Vagina (tissue), 2 donors: Measurements from ENCODE around the gene BRDT.

Source experiments
- POLR2A ChIP-seq, 2 donors: fragments of 450-650 bp; IDR thresholded peaks; one replicate each; pipeline ENCODE4 v1.6.1; 2017; ENCODE audit warnings: antibody characterized with exemption in 2 of 2, mild to moderate bottlenecking in 2 of 2, moderate library complexity in 2 of 2
- POLR2AphosphoS5 ChIP-seq, 2 donors: sonication (generic); formaldehyde crosslinking; IDR thresholded peaks; one replicate each; pipeline ENCODE4 v1.9.0; 2017; ENCODE audit warnings: antibody characterized with exemption in 2 of 2, mild to moderate bottlenecking in 2 of 2, low read depth in 1 of 2; ENCODE audit not compliant: insufficient read depth in 1 of 2
- TF ChIP-seq, protein P1 (sequence below), 3 experiments: fragments of 450-650 bp in 2 of 3; fragments of 200-600 bp in 1 of 3; sonication (generic) in 1 of 3; IDR thresholded peaks; one replicate each; pipeline ENCODE4 v1.5.1; 2017 to 2019; ENCODE audit warnings: antibody characterized with exemption in 3 of 3, mild to moderate bottlenecking in 2 of 3, moderate library complexity in 2 of 3

DNA sequence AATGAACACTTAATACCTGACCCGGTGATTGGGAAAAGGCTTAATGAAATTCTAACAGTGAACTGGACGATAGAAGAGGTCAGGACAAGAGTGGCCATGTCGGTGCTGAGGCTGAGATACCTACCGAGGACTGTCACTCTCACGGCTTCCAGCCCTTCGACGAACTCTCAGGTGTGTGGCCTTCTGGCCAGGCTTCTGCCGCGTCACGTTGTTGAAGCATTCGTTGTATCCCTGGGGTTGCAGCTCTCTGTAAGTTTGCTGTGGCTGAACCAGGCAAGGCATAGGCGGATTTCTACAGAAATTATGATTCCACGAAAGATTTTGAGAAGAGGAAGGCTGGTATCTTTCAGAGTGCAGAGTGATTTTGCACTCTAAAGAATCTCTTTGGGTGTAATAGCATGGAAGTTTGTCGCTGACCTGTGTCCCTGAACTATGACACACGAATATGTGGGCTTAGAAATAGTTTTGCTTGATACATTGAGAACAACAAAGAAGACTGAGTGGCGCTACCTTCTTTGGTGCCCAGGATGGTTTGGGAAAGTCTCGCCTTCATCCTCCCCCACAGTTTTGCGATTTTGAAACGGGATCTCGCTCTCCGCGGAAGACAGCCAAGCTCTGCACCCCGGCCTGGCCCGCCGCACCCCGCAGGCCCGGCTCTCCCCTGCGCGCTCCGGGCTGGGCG, 80.2 kb downstream of the BRDT start:
- TF ChIP-seq, protein P1, sequence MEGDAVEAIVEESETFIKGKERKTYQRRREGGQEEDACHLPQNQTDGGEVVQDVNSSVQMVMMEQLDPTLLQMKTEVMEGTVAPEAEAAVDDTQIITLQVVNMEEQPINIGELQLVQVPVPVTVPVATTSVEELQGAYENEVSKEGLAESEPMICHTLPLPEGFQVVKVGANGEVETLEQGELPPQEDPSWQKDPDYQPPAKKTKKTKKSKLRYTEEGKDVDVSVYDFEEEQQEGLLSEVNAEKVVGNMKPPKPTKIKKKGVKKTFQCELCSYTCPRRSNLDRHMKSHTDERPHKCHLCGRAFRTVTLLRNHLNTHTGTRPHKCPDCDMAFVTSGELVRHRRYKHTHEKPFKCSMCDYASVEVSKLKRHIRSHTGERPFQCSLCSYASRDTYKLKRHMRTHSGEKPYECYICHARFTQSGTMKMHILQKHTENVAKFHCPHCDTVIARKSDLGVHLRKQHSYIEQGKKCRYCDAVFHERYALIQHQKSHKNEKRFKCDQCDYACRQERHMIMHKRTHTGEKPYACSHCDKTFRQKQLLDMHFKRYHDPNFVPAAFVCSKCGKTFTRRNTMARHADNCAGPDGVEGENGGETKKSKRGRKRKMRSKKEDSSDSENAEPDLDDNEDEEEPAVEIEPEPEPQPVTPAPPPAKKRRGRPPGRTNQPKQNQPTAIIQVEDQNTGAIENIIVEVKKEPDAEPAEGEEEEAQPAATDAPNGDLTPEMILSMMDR (IDR thresholded peaks at IDR 0.05), result no peak
- TF ChIP-seq POLR2A (IDR thresholded peaks at IDR 0.05) (no peak), POLR2AphosphoS5 (IDR thresholded peaks at IDR 0.05; ENCODE audit: insufficient read depth in 1 of 2, low read depth in 1 of 2) (no peak)
